Upper lobe of right lung (tissue), 1 donor: ENCODE results near the gene PRDM5. TPM values are rescaled to one million over a fixed set of nuclear protein-coding genes. Genes with fewer than 3 reads are reported as not detected.

ENCODE experiments used
- ATAC-seq: fragments of 200-7000 bp; cut with Tn5 transposase; one replicate; pipeline ENCODE4 v1.9.1; 2020; ENCODE audit warnings: mild to moderate bottlenecking, moderate library complexity
- DNase-seq: peaks from one replicate; pipeline ENCODE4 v3.0.0-alpha.2; 2020
- H3K27ac ChIP-seq: fragments of 200-600 bp; one replicate; pipeline ENCODE4 v1.8.0; 2022
- H3K27me3 ChIP-seq: fragments of 200-600 bp; one replicate; pipeline ENCODE4 v1.8.0; 2022; ENCODE audit warnings: mild to moderate bottlenecking
- H3K36me3 ChIP-seq: fragments of 200-600 bp; one replicate; pipeline ENCODE4 v1.8.0; 2022
- H3K4me1 ChIP-seq: fragments of 200-600 bp; one replicate; pipeline ENCODE4 v1.8.0; 2022
- H3K4me3 ChIP-seq: fragments of 200-600 bp; one replicate; pipeline ENCODE4 v1.8.0; 2022; ENCODE audit warnings: mild to moderate bottlenecking
- H3K9me3 ChIP-seq: fragments of 200-600 bp; one replicate; pipeline ENCODE4 v1.8.0; 2022
- intact Hi-C: fragments of 100-400 bp; cut with DNase I; formaldehyde crosslinking; loops from one replicate; pipeline ENCODE4 v1.11.0; 2022
- total RNA-seq: library from RNA; stranded (reverse); fragmentation: NEBNext Ultra II Directional; extraction: Animal tissue kit (Norgen Biotek cat#: 25700); gene quantifications from one replicate; pipeline ENCODE4 v1.2.1, GENCODE V29; 2021
- TF ChIP-seq, protein P1 (sequence below): fragments of 200-600 bp; IDR thresholded peaks from one replicate; pipeline ENCODE4 v1.8.0; 2022; ENCODE audit warnings: antibody characterized with exemption
- donor health status: DM: no; HTN: yes; CAD: no; lungs with severe emphysema.

The PRDM5 gene
- total RNA-seq, 1 donor from 2014 or later = 17.0 TPM

DNA sequence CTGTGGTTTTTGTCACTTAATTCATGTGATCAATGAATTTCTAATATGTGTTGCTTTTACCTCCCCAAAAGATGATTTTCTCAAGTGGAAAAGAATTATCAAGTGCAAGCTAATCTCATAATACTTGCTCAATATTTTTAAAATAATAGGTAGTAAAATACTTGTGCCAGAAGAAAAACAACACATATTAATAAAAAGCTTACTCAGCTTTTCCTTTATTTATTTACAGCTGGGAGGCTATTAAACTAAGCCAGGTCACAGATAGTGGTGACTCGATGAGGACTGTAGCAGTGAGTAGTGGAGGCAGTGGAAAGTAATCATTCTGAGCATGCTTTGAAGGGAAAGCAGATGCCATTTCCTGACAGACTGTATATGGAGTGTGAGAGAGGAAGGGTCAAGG, 96.1 kb downstream of the PRDM5 start:
- no peak overlapping the region for H3K27ac ChIP-seq
- no peaks in the 10 kb centered on the region for H3K4me1 ChIP-seq
- ATAC-seq (no peak), DNase-seq (no peak)
- H3K9me3 ChIP-seq = no peaks in the 10 kb centered on the region
- no peak overlapping the region for H3K4me3 ChIP-seq
- no peaks in the 10 kb centered on the region for H3K36me3 ChIP-seq
- TF ChIP-seq, protein P1, sequence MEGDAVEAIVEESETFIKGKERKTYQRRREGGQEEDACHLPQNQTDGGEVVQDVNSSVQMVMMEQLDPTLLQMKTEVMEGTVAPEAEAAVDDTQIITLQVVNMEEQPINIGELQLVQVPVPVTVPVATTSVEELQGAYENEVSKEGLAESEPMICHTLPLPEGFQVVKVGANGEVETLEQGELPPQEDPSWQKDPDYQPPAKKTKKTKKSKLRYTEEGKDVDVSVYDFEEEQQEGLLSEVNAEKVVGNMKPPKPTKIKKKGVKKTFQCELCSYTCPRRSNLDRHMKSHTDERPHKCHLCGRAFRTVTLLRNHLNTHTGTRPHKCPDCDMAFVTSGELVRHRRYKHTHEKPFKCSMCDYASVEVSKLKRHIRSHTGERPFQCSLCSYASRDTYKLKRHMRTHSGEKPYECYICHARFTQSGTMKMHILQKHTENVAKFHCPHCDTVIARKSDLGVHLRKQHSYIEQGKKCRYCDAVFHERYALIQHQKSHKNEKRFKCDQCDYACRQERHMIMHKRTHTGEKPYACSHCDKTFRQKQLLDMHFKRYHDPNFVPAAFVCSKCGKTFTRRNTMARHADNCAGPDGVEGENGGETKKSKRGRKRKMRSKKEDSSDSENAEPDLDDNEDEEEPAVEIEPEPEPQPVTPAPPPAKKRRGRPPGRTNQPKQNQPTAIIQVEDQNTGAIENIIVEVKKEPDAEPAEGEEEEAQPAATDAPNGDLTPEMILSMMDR = no peak
- intact Hi-C loops = no loop called here
- no peaks in the 10 kb centered on the region for H3K27me3 ChIP-seq

DNA sequence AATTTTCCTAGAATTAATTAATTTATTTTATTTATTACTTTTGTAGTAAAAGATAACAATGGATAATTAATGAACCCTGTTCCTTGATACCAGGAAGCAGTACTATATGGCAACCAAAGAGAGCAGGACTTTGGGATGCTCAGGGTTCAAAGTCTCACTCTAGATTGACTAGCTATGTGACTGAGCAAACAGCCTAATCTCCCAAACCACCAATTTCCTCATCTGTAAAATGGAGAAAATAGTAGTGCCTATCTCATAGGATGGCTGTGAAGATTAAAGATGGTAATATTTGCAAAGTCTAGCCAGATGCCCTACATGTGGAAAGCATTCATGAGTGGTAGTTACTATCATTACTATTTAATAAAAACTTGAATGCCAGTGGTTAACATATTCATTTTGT, 97.6 kb downstream of the PRDM5 start:
- DNase-seq = no peak
- intact Hi-C loops = no loop called here
- Histone ChIP-seq H3K4me3 (no peak overlapping the region), H3K27me3 (no peaks in the 10 kb centered on the region), H3K36me3 (no peaks in the 10 kb centered on the region), H3K4me1 (no peaks in the 10 kb centered on the region), H3K27ac (no peak overlapping the region), H3K9me3 (no peaks in the 10 kb centered on the region)
- TF ChIP-seq, protein P1 = no peak
- ATAC-seq = no peak

DNA sequence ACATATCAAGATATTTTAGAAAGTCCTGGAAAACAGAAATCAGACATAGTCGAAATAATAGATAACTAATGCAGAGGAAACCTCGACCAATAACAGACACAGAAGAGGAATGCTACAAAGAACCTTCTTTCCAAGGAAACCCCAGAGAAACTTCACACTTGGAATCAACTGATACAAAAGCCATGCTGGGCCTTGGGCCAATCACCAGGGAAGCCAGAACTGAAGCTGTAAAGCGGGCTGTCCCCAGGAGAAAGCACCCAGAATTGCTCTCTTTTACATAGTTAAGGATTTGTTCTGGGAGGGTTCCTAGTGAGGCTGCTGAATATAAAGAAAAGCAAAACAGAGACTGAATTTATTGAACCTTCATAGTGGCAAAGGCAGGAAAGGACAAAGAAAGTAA, 100.5 kb downstream of the PRDM5 start:
- H3K9me3 ChIP-seq = no peaks in the 10 kb centered on the region
- no peak overlapping the region for H3K27ac ChIP-seq
- H3K27me3 ChIP-seq = no peaks in the 10 kb centered on the region
- intact Hi-C loops = no loop called here
- DNase-seq = no peak
- no peaks in the 10 kb centered on the region for H3K36me3 ChIP-seq
- H3K4me3 ChIP-seq = no peak overlapping the region
- TF ChIP-seq, protein P1 = no peak
- no peak for ATAC-seq
- H3K4me1 ChIP-seq = no peaks in the 10 kb centered on the region

DNA sequence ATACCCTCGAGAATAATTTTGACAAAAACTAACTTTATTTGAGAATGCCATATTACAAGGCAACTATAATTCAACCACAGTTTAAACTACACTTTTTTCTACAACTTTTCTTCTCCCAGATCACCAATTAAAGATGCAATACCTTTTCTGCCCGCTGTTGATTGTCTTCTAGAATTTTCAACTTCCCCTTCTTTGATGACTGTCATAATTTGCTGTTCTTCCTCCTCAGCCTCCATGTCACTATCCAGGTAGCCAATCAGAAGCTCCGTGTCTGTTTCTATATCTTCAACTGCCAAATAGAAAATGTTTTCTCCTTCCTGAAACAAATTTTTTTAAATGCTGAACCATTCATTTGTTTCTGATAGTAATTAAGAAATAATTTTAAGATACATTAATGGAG, 101.5 kb downstream of the PRDM5 start:
- H3K4me1 ChIP-seq = no peaks in the 10 kb centered on the region
- H3K4me3 ChIP-seq = no peak overlapping the region
- no peak for DNase-seq
- no peaks in the 10 kb centered on the region for H3K36me3 ChIP-seq
- TF ChIP-seq, protein P1 = no peak
- H3K27ac ChIP-seq = no peak overlapping the region
- H3K9me3 ChIP-seq = no peaks in the 10 kb centered on the region
- ATAC-seq = no peak
- no peaks in the 10 kb centered on the region for H3K27me3 ChIP-seq
- intact Hi-C loops = no loop called here

DNA sequence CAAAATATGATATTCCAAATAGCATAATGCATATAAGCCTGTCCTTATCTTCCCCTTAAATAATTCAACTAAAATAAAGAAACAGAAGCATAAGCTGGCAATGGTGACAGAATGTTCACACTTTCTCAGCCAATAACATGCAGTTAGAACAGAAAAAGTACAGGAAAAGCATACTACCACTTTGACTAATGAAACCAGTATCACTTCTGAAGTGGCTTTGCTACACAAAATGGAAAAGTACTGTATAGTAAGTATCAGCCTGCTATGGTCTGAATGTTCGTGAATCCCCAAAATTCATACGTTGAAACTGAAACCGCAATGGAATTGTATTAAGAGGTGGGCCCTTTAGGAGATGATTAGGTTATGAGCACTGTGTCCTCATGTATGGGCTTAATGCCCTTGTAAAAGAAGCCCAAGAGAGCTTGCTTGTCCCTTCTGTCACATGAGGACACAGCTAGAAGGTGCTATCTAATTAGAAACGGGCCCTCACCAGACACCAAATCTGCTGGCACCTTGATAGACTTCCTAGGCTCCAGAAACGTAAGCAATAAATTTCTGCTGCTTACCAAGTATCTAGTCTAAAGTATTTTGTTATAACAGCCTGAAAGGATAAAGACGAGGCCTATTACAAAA, 102.6 kb downstream of the PRDM5 start:
- DNase-seq (no peak), ATAC-seq (no peak)
- Histone ChIP-seq H3K27me3 (no peaks in the 10 kb centered on the region), H3K36me3 (no peaks in the 10 kb centered on the region), H3K9me3 (no peaks in the 10 kb centered on the region), H3K4me1 (no peaks in the 10 kb centered on the region), H3K27ac (no peak overlapping the region), H3K4me3 (no peak overlapping the region)
- TF ChIP-seq, protein P1 = no peak
- intact Hi-C loops = no loop called here
